Measurements from ENCODE around the gene ROCK2.

GRCh38 chr2:11309706-11310105, 34.7 kb downstream of the ROCK2 start:
- TF ChIP-seq, protein P1, sequence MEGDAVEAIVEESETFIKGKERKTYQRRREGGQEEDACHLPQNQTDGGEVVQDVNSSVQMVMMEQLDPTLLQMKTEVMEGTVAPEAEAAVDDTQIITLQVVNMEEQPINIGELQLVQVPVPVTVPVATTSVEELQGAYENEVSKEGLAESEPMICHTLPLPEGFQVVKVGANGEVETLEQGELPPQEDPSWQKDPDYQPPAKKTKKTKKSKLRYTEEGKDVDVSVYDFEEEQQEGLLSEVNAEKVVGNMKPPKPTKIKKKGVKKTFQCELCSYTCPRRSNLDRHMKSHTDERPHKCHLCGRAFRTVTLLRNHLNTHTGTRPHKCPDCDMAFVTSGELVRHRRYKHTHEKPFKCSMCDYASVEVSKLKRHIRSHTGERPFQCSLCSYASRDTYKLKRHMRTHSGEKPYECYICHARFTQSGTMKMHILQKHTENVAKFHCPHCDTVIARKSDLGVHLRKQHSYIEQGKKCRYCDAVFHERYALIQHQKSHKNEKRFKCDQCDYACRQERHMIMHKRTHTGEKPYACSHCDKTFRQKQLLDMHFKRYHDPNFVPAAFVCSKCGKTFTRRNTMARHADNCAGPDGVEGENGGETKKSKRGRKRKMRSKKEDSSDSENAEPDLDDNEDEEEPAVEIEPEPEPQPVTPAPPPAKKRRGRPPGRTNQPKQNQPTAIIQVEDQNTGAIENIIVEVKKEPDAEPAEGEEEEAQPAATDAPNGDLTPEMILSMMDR (IDR thresholded peaks at IDR 0.05): no peak
- TF ChIP-seq POLR2A (IDR thresholded peaks at IDR 0.05): no peak
